Measurements from ENCODE around the gene CAMK2B. TPM values are rescaled to one million over a fixed set of nuclear protein-coding genes. Genes with fewer than 3 reads are reported as not detected.

CAMK2B gene
- total and polyA plus RNA-seq, 12 donors = 0.25 to 82.3 (median 6.5) TPM; not detected in 2

GRCh38 chr7:44194069-44194468, 131.3 kb downstream of the CAMK2B start:
- 48 to 100% (median 51%) methylated on average over 1 to 2 of the region's 2 CpGs for WGBS, 4 donors
- intact Hi-C loops (cut with DNase I) = loop anchor here in 1 of 2 donors (10.0 kb wide), 1 partner anchor 119 kb away; no protein-coding TSS in a partner anchor
- Histone ChIP-seq H3K27me3 (peaks cover 2% of the 10 kb centered on the region), H3K9me3 (replicated peaks in 1 of 3) (no peaks in the 10 kb centered on the region), H3K36me3 (replicated peaks in 1 of 2) (no peaks in the 10 kb centered on the region), H3K27ac (no peak overlapping the region), H3K4me3 (no peak overlapping the region), H3K4me1 (replicated peaks in 1 of 2) (no peaks in the 10 kb centered on the region)
- TF ChIP-seq CTCF (IDR thresholded peaks at IDR 0.05) (no peak), POLR2A (IDR thresholded peaks at IDR 0.05) (no peak)
- DNase-seq = no peak

GRCh38 chr7:44193011-44193802, 132.2 kb downstream of the CAMK2B start:
- intact Hi-C loops (cut with DNase I) = loop anchor here in 1 of 2 donors (10.0 kb wide), 1 partner anchor 118 kb away; no protein-coding TSS in a partner anchor
- H3K9me3 ChIP-seq (replicated peaks in 1 of 3) = no peaks in the 10 kb centered on the region
- peaks cover 2% of the 10 kb centered on the region for H3K27me3 ChIP-seq
- H3K4me1 ChIP-seq (replicated peaks in 1 of 2) = no peaks in the 10 kb centered on the region
- no peaks in the 10 kb centered on the region for H3K36me3 ChIP-seq (replicated peaks in 1 of 2)
- H3K4me3 ChIP-seq = no peak overlapping the region
- H3K27ac ChIP-seq = no peak overlapping the region
- no peak for DNase-seq
- WGBS, 4 donors = 84 to 90% (median 88%) methylated on average over 6 to 7 of the region's 7 CpGs
- TF ChIP-seq CTCF (IDR thresholded peaks at IDR 0.05) = no peak
- TF ChIP-seq POLR2A (IDR thresholded peaks at IDR 0.05) = no peak

GRCh38 chr7:44191171-44191570, 134.2 kb downstream of the CAMK2B start:
- no peaks in the 10 kb centered on the region for H3K9me3 ChIP-seq (replicated peaks in 1 of 3)
- no peak overlapping the region for H3K27ac ChIP-seq
- TF ChIP-seq CTCF (IDR thresholded peaks at IDR 0.05) (no peak), POLR2A (IDR thresholded peaks at IDR 0.05) (no peak)
- H3K4me3 ChIP-seq = no peak overlapping the region
- 77 to 89% (median 81%) methylated on average over 5 of the region's 5 CpGs for WGBS, 4 donors
- H3K27me3 ChIP-seq = peaks cover 2% of the 10 kb centered on the region
- no peaks in the 10 kb centered on the region for H3K36me3 ChIP-seq (replicated peaks in 1 of 2)
- no peak for DNase-seq
- H3K4me1 ChIP-seq (replicated peaks in 1 of 2) = no peaks in the 10 kb centered on the region
- intact Hi-C loops (cut with DNase I) = loop anchor here in 1 of 2 donors (10.0 kb wide), 1 partner anchor 116 kb away; no protein-coding TSS in a partner anchor

GRCh38 chr7:44189993-44190872, 135.2 kb downstream of the CAMK2B start:
- WGBS, 4 donors = 66 to 82% (median 78%) methylated on average over 11 to 14 of the region's 14 CpGs

More at GRCh38 chr7:44189993-44190872, 135.2 kb downstream of the CAMK2B start:
- H3K4me1 ChIP-seq (replicated peaks in 1 of 2) = no peaks in the 10 kb centered on the region
- no peak overlapping the region for H3K27ac ChIP-seq
- no peaks in the 10 kb centered on the region for H3K9me3 ChIP-seq (replicated peaks in 1 of 3)
- H3K4me3 ChIP-seq = no peak overlapping the region
- no peaks in the 10 kb centered on the region for H3K36me3 ChIP-seq (replicated peaks in 1 of 2)
- TF ChIP-seq POLR2A (IDR thresholded peaks at IDR 0.05) (no peak), CTCF (IDR thresholded peaks at IDR 0.05) (no peak)
- peaks cover 2% of the 10 kb centered on the region for H3K27me3 ChIP-seq
- DNase-seq = peak in 2 of 7 donors; percentile 15 to 31
- intact Hi-C loops (cut with DNase I) = loop anchor here in 1 of 2 donors (10.0 kb wide), 1 partner anchor 115 kb away; no protein-coding TSS in a partner anchor
